HepG2 (cell line): ENCODE data around the gene IL18RAP. TPM values are rescaled to one million over a fixed set of nuclear protein-coding genes. Genes with fewer than 3 reads are reported as not detected.

ENCODE experiments used
- ATAC-seq: fragments of 200-7000 bp; cut with Tn5 transposase; 3 replicates; pipeline ENCODE4 v1.9.1; 2020; ENCODE audit warnings: mild to moderate bottlenecking, moderate library complexity
- BruUV-seq: library from RNA; stranded (reverse); fragments of 400-500 nt; replicated peaks from 2 replicates; lab custom pipeline; 2021; lab: Mats Ljungman, UMichigan
- CTCF ChIA-PET: fragments of 300-600 bp; formaldehyde crosslinking; extraction: SDS; loops from one replicate; lab custom pipeline; 2021; ENCODE audit warnings: low total read pairs, inconsistent platforms, low intra/inter-chr PET ratio; lab: Yijun Ruan, JAX
- POLR2A ChIA-PET: fragments of 350-600 bp; sonication (Branson Sonifier 250); formaldehyde crosslinking; loops from one replicate; lab custom pipeline; 2020; ENCODE audit warnings: antibody characterized with exemption, inconsistent platforms; lab: Yijun Ruan, JAX
- DNase-seq: peaks from one replicate; pipeline ENCODE4 v3.0.0-alpha.2; 2015; ENCODE audit warnings: low spot score
- FAIRE-seq: peaks from 3 replicates; lab custom pipeline; 2011; peaks lifted over from hg19 to GRCh38; lab: Jason Lieb, UNC
- H2AFZ ChIP-seq: one replicate; pipeline ENCODE4 v1.6.1; 2011; ENCODE audit warnings: low read length, inconsistent platforms
- H3K27ac ChIP-seq: fragments of 300-600 bp; 3 replicates; pipeline ENCODE4 v1.8.0; 2011; ENCODE audit warnings: mixed run types, mild to moderate bottlenecking, mixed read lengths, low read length, inconsistent platforms; ENCODE audit not compliant: insufficient read depth; ENCODE audit errors: extremely low read length
- H3K27me3 ChIP-seq, 2 experiments: fragments of 200-600 bp in 1 of 2; 2 replicates in 1 of 2; 3 replicates in 1 of 2; pipeline versions ENCODE4 v1.6.0 to v1.8.0; 2011; ENCODE audit warnings: low read length in 2 of 2, mild to moderate bottlenecking in 2 of 2, moderate library complexity in 2 of 2, inconsistent platforms in 1 of 2; ENCODE audit not compliant: insufficient read depth in 2 of 2, control insufficient read depth in 1 of 2
- H3K36me3 ChIP-seq, 2 experiments: fragments of 200-600 bp in 1 of 2; replicated peaks in 1 of 2; 2 replicates in 1 of 2; 3 replicates in 1 of 2; pipeline versions ENCODE4 v1.5.1 to v1.8.0; 2011; ENCODE audit warnings: low read length in 2 of 2, inconsistent platforms in 1 of 2; ENCODE audit not compliant: insufficient read depth in 2 of 2, control insufficient read depth in 1 of 2
- H3K4me1 ChIP-seq: 2 replicates; pipeline ENCODE4 v1.5.1; 2012; ENCODE audit warnings: low read length, inconsistent platforms; ENCODE audit not compliant: insufficient read depth
- H3K4me2 ChIP-seq: 2 replicates; pipeline ENCODE4 v1.6.0; 2011; ENCODE audit warnings: low read depth, low read length, inconsistent platforms
- H3K4me3 ChIP-seq, 3 experiments: fragments of 200-600 bp in 1 of 3; sonication (generic), shearing (Covaris generic) in 1 of 3; replicated peaks in 1 of 3; 2 replicates each; pipeline ENCODE4 v1.5.1; 2011 to 2016; ENCODE audit warnings: low read length in 3 of 3, inconsistent platforms in 2 of 3, low read depth in 2 of 3, mild to moderate bottlenecking in 2 of 3, control low read depth in 1 of 3, mixed read lengths in 1 of 3; ENCODE audit not compliant: insufficient read depth in 1 of 3
- H3K79me2 ChIP-seq: one replicate; pipeline ENCODE4 v1.6.1; 2011; ENCODE audit warnings: low read length, inconsistent platforms; ENCODE audit not compliant: insufficient read depth
- H3K9ac ChIP-seq: 2 replicates; pipeline ENCODE4 v1.6.0; 2011; ENCODE audit warnings: mild to moderate bottlenecking, low read depth, low read length, inconsistent platforms; ENCODE audit not compliant: insufficient read depth
- H3K9me3 ChIP-seq: 2 replicates; pipeline ENCODE4 v1.5.1; 2012; ENCODE audit warnings: mild to moderate bottlenecking, low read length
- H4K20me1 ChIP-seq: 2 replicates; pipeline ENCODE4 v1.6.0; 2011; ENCODE audit warnings: inconsistent platforms, mild to moderate bottlenecking, low read length, moderate library complexity; ENCODE audit not compliant: insufficient read depth
- KLF11 ChIP-seq: IDR thresholded peaks from 2 replicates; pipeline ENCODE4 v1.6.1; 2016; ENCODE audit warnings: missing compliant biosample characterization
- KLF16 ChIP-seq, 2 experiments: sonication (generic) in 1 of 2; formaldehyde crosslinking in 1 of 2; IDR thresholded peaks; 2 replicates each; pipeline versions ENCODE4 v1.6.1 to v1.8.0; 2016 to 2023; ENCODE audit warnings: missing genetic modification reagents in 2 of 2, missing compliant biosample characterization in 1 of 2
- MLLT10 ChIP-seq: sonication (generic); formaldehyde crosslinking; IDR thresholded peaks from 2 replicates; pipeline ENCODE4 v1.4.0; 2020; ENCODE audit warnings: missing genetic modification reagents
- NFYB ChIP-seq: sonication (generic); formaldehyde crosslinking; IDR thresholded peaks from 2 replicates; pipeline ENCODE4 v1.4.0; 2020; ENCODE audit warnings: missing genetic modification reagents
- RFXANK ChIP-seq: IDR thresholded peaks from 2 replicates; pipeline ENCODE4 v1.6.1; 2016
- SAP130 ChIP-seq: IDR thresholded peaks from 2 replicates; pipeline ENCODE4 v1.6.1; 2016; ENCODE audit warnings: low read depth
- TAF1 ChIP-seq: sonication (generic); formaldehyde crosslinking; IDR thresholded peaks from 2 replicates; pipeline ENCODE4 v1.4.0; 2020; ENCODE audit warnings: missing genetic modification reagents
- TBP ChIP-seq: sonication (generic); formaldehyde crosslinking; IDR thresholded peaks from 2 replicates; pipeline ENCODE4 v1.5.0; 2020; ENCODE audit warnings: missing genetic modification reagents
- TCF7 ChIP-seq: sonication (generic); IDR thresholded peaks from 2 replicates; pipeline ENCODE4 v1.6.1; 2016; ENCODE audit warnings: antibody characterized with exemption, low read depth
- TIGD3 ChIP-seq: sonication (generic); formaldehyde crosslinking; IDR thresholded peaks from 2 replicates; pipeline ENCODE4 v1.5.1; 2020; ENCODE audit warnings: mild to moderate bottlenecking, missing genetic modification reagents, borderline replicate concordance
- ZFP62 ChIP-seq: sonication (generic); formaldehyde crosslinking; IDR thresholded peaks from 2 replicates; pipeline ENCODE4 v1.4.0; 2020; ENCODE audit warnings: missing genetic modification reagents
- ZMAT5 ChIP-seq: sonication (generic); formaldehyde crosslinking; IDR thresholded peaks from 2 replicates; pipeline ENCODE4 v1.5.0; 2020; ENCODE audit warnings: mild to moderate bottlenecking, low read depth, missing genetic modification reagents, borderline replicate concordance
- ZMYM3 ChIP-seq: sonication (generic); formaldehyde crosslinking; IDR thresholded peaks from 2 replicates; pipeline ENCODE4 v1.5.1; 2020; ENCODE audit warnings: mild to moderate bottlenecking, missing genetic modification reagents
- ZNF256 ChIP-seq: sonication (generic); formaldehyde crosslinking; conservative IDR thresholded peaks from 2 replicates; pipeline ENCODE4 v1.4.0; 2020; ENCODE audit warnings: missing genetic modification reagents
- ZNF572 ChIP-seq: sonication (generic); formaldehyde crosslinking; IDR thresholded peaks from 2 replicates; pipeline ENCODE4 v1.5.1; 2020; ENCODE audit warnings: mild to moderate bottlenecking, missing genetic modification reagents
- ZNF609 ChIP-seq: sonication (generic); formaldehyde crosslinking; IDR thresholded peaks from 2 replicates; pipeline ENCODE4 v1.4.0; 2020; ENCODE audit warnings: mild to moderate bottlenecking, missing genetic modification reagents, borderline replicate concordance
- ZNF678 ChIP-seq: sonication (generic); formaldehyde crosslinking; IDR thresholded peaks from 2 replicates; pipeline ENCODE4 v1.4.0; 2020; ENCODE audit warnings: mild to moderate bottlenecking, missing genetic modification reagents
- ZNF790 ChIP-seq: sonication (generic); formaldehyde crosslinking; IDR thresholded peaks from 2 replicates; pipeline ENCODE4 v1.8.0; 2022; ENCODE audit warnings: missing genetic modification reagents, mild to moderate bottlenecking, borderline replicate concordance
- ZSCAN9 ChIP-seq: IDR thresholded peaks from 2 replicates; pipeline ENCODE4 v1.6.1; 2016; ENCODE audit warnings: borderline replicate concordance
- WGBS: methylation state at CpG from one replicate; pipeline ENCODE4 v1.1.6; 2017; ENCODE audit warnings: low lambda C conversion rate; 5-methylcytosine and 5-hydroxymethylcytosine counted together
- in situ Hi-C: cut with HindIII; loops from 2 replicates; pipeline ENCODE4 v1.10.0; 2017; ENCODE audit warnings: low pct_unique_long_range_greater_than_20kb; ENCODE audit not compliant: extremely low pct_ligation_motif_present
- intact Hi-C: fragments of 100-400 bp; cut with micrococcal nuclease; formaldehyde crosslinking; loops from one replicate; pipeline ENCODE4 v1.10.0; 2022; ENCODE audit not compliant: unreplicated experiment
- polyA plus RNA-seq, 8 experiments: library from polyadenylated mRNA; depleted of rRNA in 3 of 8; stranded (reverse) in 7 of 8; unstranded in 1 of 8; fragments of >200 nt; fragmentation: Illumina TruSeq in 4 of 8; extraction: Trizol in 4 of 8; gene quantifications; 2 replicates each; pipeline versions ENCODE4 v1.2.1 to v1.2.3, GENCODE V29; 2011 to 2016; ENCODE audit warnings: low read depth in 4 of 8, missing spikeins in 1 of 8, mixed read lengths in 1 of 8; ENCODE audit not compliant: insufficient read depth in 1 of 8
- total RNA-seq, 5 experiments: library from RNA; depleted of rRNA; stranded (reverse); fragments of >200 nt; fragmentation: Illumina TruSeq; extraction: Trizol; gene quantifications; 2 replicates each; pipeline ENCODE4 v1.2.3, GENCODE V29; 2016; ENCODE audit warnings: low read depth in 1 of 5

IL18RAP gene
- total and polyA plus RNA-seq, 2 of the 13 experiments (the other 11 are each of a cell fraction or from before 2014, with no cell fraction given): 0.05 TPM; not detected in 1

- Histone ChIP-seq H2AFZ (no peak overlapping the region), H3K9me3 (no peaks in the 10 kb centered on the region), H3K4me3 (no peak overlapping the region), H3K27ac (no peak overlapping the region), H3K27me3 (peaks cover 0 to 2% of the 10 kb centered on the region in 2 experiments; a peak in 2 of 5 replicates), H4K20me1 (no peaks in the 10 kb centered on the region), H3K9ac (no peak overlapping the region), H3K36me3 (no peaks in the 10 kb centered on the region), H3K4me1 (no peaks in the 10 kb centered on the region), H3K79me2 (no peaks in the 10 kb centered on the region), H3K4me2 (no peak overlapping the region)
- FAIRE-seq (no peak), ATAC-seq (no peak), DNase-seq (no peak)
- no peak for TF ChIP-seq ZNF572
- no peak for TF ChIP-seq ZSCAN9 (CRISPR knock-in tag)
- TF ChIP-seq ZNF678 (CRISPR knock-in tag): no peak
- TF ChIP-seq ZNF256 (CRISPR knock-in tag): no peak
- no peak for TF ChIP-seq RFXANK (CRISPR knock-in tag)
- no peak for TF ChIP-seq ZNF790 (CRISPR knock-in tag)
- no peak for TF ChIP-seq TAF1 (CRISPR knock-in tag)
- TF ChIP-seq KLF16 (CRISPR knock-in tag; IDR thresholded peaks at IDR 0.05): no peak
- TF ChIP-seq TIGD3 (CRISPR knock-in tag): no peak
- TF ChIP-seq MLLT10: no peak
- TF ChIP-seq ZMYM3 (CRISPR knock-in tag): no peak
- no peak for TF ChIP-seq NFYB (CRISPR knock-in tag)
- TF ChIP-seq KLF11: no peak
- no peak for TF ChIP-seq SAP130
- no peak for TF ChIP-seq ZMAT5 (CRISPR knock-in tag)
- no peak for TF ChIP-seq ZFP62 (CRISPR knock-in tag)
- no peak for TF ChIP-seq TBP
- TF ChIP-seq ZNF609 (CRISPR knock-in tag): no peak
- TF ChIP-seq TCF7: no peak
- ChIA-PET POLR2A (no interaction called here), CTCF (no interaction called here)
- intact Hi-C loops: no loop called here
- in situ Hi-C loops: no loop called here
- BruUV-seq: no TSS peak
- WGBS: 0% methylated on average over 2 of the region's 2 CpGs
These were observed 11.9 kb downstream of the IL18RAP start for GRCh38 chr2:102434655-102435381.
